Stimulated activated CD4-positive, alpha-beta T cell treated with anti-CD3 and anti-CD28 coated beads, Interleukin-15, amount 100 ng/mL, for 1 hour (primary cell): ENCODE results near the gene SUFU.
"Not testable (repeated sequence)": the region's sequence is repeated elsewhere in the genome, so short reads cannot be mapped to it uniquely, and the experiment has no call there.

Experiments
- DNase-seq, 2 donors: peaks; one replicate each; pipeline ENCODE4 v3.0.0-alpha.2; 2020; ENCODE audit warnings: low read depth in 1 of 2, low spot score in 1 of 2

Gene SUFU

GRCh38 chr10:102648889-102649796 is 145.4 kb downstream of the SUFU start:
- DNase-seq = no peak

DNA sequence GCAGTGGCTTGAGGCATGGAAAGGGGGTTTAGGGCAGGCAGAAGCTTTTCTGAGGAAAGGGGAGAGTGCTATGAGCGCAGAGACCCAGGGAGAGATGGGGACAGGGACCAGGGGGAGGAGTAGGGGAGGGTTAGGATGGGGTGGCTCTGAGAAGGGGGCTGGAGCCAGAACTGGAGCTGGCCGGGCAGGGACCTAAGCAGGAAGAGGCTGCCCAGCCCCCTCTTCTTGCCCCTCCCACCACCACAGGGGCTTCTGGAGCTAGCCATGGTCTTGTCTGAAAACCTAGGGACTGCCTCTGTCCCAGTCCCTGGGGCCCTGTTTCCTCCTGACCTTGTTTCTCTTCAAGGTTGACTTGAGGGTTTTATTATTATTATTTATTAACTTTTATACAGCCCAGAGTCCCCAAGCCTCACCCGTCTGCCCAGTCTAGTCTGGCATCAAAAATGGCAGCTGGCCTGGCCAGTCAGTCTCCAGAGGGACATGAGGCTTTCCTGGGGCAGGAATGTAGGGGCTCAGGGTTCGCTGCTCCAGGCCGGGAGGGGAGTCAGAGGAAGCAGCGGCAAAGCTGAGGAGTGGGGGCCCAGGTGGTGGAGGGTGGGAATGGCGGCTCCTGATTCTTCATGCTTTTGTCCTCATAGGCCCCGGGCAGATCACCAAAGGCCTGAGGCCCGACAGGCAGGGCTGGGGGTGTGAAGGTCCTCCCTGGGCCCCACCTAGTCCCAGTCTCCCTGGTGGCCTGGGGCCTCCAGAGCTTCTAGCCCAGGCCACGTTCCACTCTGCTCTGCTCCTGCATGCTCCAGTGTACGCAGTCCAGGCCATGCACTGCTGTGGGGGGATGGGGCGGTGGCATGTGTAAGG is 146.3 kb downstream of the SUFU start:
- DNase-seq = no peak

GRCh38 chr10:102650655-102651454 is 147.1 kb downstream of the SUFU start:
- no peak for DNase-seq

DNA sequence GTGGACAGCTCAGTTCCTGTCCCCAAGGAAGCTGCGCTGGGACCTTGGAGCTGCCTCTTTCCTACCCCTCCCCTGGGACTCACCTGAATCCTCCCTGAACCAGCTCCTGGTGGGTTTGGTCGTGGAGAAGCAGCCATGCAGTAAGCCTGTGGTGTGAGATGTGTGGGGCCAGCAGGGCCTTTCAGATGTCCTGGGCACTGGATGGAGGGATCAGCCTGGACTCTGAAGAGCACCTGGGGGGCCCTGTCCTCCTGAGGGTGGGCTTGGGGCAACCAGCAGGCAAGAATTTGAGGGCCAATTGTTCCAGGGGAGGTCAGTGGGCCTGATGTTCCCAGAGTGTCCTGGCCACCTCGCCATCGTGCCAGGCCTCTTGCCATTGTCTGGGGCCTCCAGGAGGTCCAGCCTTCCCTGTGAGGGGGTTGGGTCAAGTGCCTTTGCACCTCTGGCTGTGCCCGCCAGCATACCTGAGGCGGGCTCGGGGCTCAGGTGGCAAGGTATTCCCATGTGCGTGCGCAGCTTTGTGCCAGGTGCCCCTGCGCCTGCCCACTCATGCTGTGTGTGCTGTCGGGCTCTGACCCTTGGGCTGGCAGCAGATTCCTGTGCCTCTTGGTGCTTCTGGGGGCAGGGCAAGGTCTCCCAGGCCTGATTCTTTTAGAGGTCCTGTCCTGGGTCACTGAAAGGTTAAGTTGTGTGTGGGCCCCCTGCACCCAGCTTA is 147.8 kb downstream of the SUFU start:
- DNase-seq = no peak

- DNase-seq = no peak
Observed at GRCh38 chr10:102652170-102652916, 148.6 kb downstream of the SUFU start.

- no peak for DNase-seq
Observed at GRCh38 chr10:102653060-102653459, 149.3 kb downstream of the SUFU start.

GRCh38 chr10:102654566-102654965 is 150.8 kb downstream of the SUFU start:
- no peak for DNase-seq

- DNase-seq = no peak
Observed at GRCh38 chr10:102654969-102655368, 151.2 kb downstream of the SUFU start.

DNA sequence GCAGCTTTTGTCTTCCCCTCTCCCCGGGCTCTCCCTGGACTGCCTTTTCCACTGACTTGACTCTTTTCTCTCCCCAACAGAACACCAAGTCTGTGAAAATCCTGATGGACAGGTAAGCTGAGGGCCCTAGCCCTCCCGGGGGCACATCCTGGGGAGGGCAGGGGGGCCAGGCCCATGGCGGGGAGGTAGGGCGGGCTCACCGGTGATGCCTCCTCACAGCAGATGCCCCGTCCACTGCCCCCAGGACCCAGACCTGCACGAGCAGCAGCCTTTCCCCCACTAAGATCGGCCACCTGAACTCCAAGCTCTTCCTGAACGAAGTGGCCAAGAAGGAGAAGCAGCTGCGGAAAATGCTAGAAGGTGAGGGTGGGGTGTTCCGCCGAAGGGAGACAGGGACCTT is 152.3 kb downstream of the SUFU start:
- DNase-seq = no peak

DNA sequence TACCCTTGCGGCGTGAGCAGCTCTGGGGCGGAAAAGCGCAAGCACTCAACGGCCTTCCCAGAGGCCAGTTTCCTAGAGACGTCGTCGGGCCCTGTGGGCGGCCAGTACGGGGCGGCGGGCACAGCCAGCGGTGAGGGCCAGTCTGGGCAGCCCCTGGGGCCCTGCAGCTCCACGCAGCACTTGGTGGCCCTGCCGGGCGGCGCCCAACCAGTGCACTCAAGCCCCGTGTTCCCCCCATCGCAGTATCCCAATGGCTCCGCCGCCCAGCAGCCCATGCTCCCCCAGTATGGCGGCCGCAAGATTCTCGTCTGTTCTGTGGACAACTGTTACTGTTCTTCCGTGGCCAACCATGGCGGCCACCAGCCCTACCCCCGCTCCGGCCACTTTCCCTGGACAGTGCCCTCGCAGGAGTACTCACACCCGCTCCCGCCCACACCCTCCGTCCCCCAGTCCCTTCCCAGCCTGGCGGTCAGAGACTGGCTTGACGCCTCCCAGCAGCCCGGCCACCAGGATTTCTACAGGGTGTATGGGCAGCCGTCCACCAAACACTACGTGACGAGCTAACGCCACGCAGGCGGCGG is 153.1 kb downstream of the SUFU start:
- DNase-seq = no peak

- no peak for DNase-seq
Observed at GRCh38 chr10:102657451-102657850, 153.7 kb downstream of the SUFU start.

DNA sequence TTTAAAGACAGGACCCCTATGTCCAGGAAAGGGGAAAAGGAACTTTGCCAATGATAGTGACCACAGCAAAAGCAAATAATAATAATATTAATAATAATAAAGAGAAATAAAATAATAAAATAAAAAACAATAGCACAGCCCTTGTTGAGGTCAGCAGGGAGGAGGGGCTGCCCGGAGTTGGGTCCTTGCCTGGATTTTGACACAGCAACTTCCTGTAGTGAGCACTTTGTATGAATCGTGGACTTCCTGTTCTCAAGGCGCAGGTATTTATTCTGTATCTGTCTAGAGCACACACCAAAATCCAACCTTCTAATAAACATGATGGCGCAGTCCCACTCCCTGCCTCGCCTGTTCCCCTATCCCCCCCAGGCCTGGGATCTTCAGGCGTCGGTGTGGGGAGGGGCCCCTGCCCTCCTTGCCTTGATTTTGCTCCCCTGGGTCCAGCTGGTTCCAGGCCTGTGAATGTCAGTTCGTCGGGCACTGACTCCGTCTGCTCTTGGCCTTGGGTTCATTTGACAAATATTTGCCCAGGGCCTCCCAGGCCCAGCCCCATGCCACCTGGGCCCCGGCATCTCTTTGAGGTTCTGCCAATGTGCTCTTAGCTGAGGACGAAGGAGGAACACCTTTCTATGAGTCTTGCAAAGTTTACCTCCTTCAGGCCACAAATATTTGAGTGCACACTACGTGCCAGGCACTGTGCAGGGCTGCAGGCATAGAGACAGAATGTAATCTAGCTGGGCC is 154.4 kb downstream of the SUFU start:
- DNase-seq = no peak

GRCh38 chr10:102658802-102659201 is 155.0 kb downstream of the SUFU start:
- no peak for DNase-seq

DNA sequence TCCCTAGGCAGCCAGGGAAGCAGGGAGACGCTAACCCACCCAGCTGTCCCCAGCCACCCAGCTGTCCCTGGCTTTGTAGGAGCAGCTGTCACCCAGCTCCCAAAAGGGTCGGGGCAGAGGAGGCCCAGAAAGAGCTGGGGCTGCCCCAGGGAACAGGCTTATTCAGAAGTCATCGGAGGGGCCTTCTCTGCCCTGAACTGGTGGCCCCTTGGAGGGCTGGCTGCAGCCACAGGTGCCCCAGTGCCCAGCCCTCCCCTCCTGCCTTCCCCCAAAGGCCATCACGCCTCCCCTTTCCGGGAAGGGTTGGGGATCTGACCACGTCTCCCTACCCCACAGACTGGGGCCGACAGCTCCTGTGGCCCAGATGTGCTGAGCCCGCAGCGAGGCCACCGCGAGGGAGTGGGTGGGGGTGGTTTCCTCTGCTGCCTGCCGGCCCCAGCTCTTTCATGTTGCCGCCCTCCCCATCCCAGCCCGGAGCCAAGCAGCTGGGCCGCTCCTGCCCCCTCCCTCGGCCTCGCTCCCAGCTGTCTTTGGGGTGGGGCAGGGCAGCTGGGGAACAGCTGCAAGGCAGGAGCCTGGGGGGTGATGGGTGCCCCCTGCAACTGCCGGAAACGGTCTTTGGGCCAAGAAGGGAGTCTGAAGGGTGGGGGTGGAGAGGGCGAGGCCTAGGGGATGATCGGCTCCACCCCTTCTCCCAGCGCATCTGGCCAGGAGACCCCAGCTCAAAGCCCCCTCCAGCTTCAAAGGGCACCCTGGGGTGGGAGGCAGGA is 157.3 kb downstream of the SUFU start:
- DNase-seq = peak; percentile 23 to 40

DNA sequence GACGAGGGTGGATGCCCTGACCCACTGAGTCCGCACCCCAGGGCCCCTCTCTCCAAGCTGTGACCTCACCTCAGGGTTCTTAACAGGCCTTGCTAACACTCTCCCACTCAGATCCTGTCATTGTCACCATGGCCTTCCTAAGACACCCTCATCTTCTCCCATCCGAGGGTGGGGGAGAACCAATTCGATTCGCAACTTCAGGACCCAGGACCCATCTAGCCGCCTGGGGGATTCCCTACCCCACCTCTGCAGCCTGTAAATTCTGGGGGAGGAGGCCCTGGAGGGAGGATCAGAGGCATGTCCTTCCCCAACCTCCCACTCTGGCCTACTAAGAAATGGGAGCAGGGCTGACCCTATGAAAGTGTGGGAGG is 157.9 kb downstream of the SUFU start:
- DNase-seq = no peak

DNA sequence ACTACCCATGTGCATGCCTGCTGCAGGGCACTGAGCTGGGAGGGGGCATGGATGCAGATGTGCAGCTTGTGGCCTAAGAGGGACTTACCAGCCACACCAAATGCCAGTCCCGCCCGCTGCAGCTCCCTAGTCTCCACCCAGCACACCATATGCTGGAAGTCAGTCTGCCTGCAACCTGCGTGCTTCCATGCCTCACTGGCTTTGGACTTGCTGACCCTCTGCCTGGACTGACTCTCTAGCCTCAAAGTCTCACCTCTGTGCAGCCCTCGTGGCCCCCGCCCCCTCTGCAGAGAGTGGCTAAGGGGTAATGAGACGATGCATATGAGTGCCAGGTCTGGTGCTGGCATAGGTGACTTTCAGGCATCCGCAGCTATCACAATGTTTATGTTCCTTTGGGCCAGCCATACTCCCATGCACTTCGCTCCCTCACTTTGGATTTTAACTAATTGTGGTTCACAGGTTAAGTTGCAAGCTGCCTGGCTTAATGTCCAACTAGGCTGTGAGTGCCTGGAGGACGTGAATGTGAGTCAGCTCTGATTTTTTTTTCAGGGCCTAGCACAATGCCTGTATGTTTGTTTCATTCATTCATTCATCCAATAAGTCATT is 162.2 kb downstream of the SUFU start:
- DNase-seq = no peak

DNA sequence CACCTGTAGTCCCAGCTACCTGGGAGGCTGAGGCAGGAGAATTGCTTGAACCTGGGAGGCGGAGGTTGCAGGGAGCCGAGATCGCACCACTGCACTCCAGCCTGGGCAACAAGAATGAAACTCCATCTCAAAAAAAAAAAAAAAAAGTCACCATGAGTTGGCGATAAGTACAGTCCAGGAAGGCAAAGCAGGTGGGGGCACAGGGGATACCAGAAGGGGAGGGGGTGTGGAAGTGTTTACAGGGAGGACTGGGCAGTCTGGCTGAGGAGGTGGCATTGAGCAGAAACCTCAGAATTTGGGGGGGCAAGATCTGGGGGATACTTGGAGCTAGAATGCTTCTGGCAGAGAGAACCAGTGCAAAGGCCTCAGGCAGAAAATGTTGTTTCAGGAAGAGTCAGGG is 163.6 kb downstream of the SUFU start:
- not testable (repeated sequence) for DNase-seq
